SU-DHL-6 (cell line): ENCODE results near the gene GABRG2.

Experiments used
- H2AFZ ChIP-seq: fragments of 200-600 bp; sonication (generic); 2 replicates; pipeline ENCODE4 v1.6.1; 2014; ENCODE audit warnings: low read depth, mild to moderate bottlenecking, moderate library complexity, mixed read lengths, antibody characterized with exemption, low read length; ENCODE audit not compliant: severe bottlenecking
- H3F3A ChIP-seq: fragments of 200-600 bp; shearing (Covaris generic); 2 replicates; pipeline ENCODE4 v1.6.0; 2016; ENCODE audit warnings: antibody characterized with exemption, mild to moderate bottlenecking; ENCODE audit not compliant: insufficient read depth
- H3K27ac ChIP-seq: fragments of 200-600 bp; sonication (generic); 2 replicates; pipeline ENCODE4 v1.5.1; 2016; ENCODE audit warnings: low read depth, mild to moderate bottlenecking, low read length, moderate library complexity, mixed read lengths
- H3K27me3 ChIP-seq: fragments of 200-600 bp; sonication (generic), shearing (Covaris generic); 2 replicates; pipeline ENCODE4 v1.6.0; 2014; ENCODE audit warnings: mild to moderate bottlenecking, low read length
- H3K36me3 ChIP-seq: fragments of 200-600 bp; sonication (generic); 2 replicates; pipeline ENCODE4 v1.6.1; 2014; ENCODE audit warnings: mild to moderate bottlenecking, low read length, mixed read lengths
- H3K4me2 ChIP-seq: fragments of 300-600, 200-600 bp; shearing (Covaris generic), sonication (generic); 2 replicates; pipeline ENCODE4 v1.6.0; 2014; ENCODE audit warnings: low read length, low read depth, mild to moderate bottlenecking; ENCODE audit not compliant: poor library complexity, severe bottlenecking
- H3K4me3 ChIP-seq: fragments of 200-600 bp; sonication (generic); 2 replicates; pipeline ENCODE4 v1.5.1; 2014; ENCODE audit warnings: antibody characterized with exemption, low read length, mild to moderate bottlenecking, mixed read lengths; ENCODE audit not compliant: insufficient read depth, poor library complexity, severe bottlenecking
- H3K79me2 ChIP-seq: fragments of 200-600 bp; sonication (generic); 2 replicates; pipeline ENCODE4 v1.6.1; 2014; ENCODE audit warnings: mild to moderate bottlenecking, low read length, moderate library complexity; ENCODE audit not compliant: insufficient read depth
- H3K9ac ChIP-seq: fragments of 200-600 bp; sonication (generic); 2 replicates; pipeline ENCODE4 v1.7.0; 2014; ENCODE audit warnings: mild to moderate bottlenecking, low read length
- H3K9me2 ChIP-seq: fragments of 200-600 bp; sonication (generic); replicated peaks from 2 replicates; pipeline ENCODE4 v1.6.1; 2014; ENCODE audit warnings: low read length; ENCODE audit not compliant: insufficient read depth
- H3K9me3 ChIP-seq: fragments of 200-600 bp; sonication (generic); 2 replicates; pipeline ENCODE4 v1.6.1; 2014; ENCODE audit warnings: low read length, mixed read lengths; ENCODE audit not compliant: insufficient read depth
- H4K20me1 ChIP-seq: fragments of 200-600 bp; sonication (generic); 2 replicates; pipeline ENCODE4 v1.6.1; 2014; ENCODE audit warnings: low read depth, mild to moderate bottlenecking, antibody characterized with exemption, low read length, moderate library complexity, mixed read lengths
- CTCF ChIP-seq: fragments of 200-600 bp; sonication (generic); IDR thresholded peaks from one replicate; pipeline ENCODE4 v1.5.1; 2017; ENCODE audit warnings: antibody characterized with exemption, mild to moderate bottlenecking, low read length, moderate library complexity; ENCODE audit not compliant: insufficient read depth, poor library complexity, severe bottlenecking
- EZH2phosphoT487 ChIP-seq: fragments of 200-600 bp; sonication (generic), shearing (Covaris generic); conservative IDR thresholded peaks from 2 replicates; pipeline ENCODE4 v1.6.1; 2018; ENCODE audit warnings: mild to moderate bottlenecking, antibody characterized with exemption, low read length, moderate library complexity, mixed read lengths

GABRG2 gene

GRCh38 chr5:162196351-162196750 is 128.8 kb downstream of the GABRG2 start:
- no peaks in the 10 kb centered on the region for H3F3A ChIP-seq
- H3K9me3 ChIP-seq, result no peaks in the 10 kb centered on the region
- H3K9ac ChIP-seq, result no peak overlapping the region
- no peak overlapping the region for H3K4me3 ChIP-seq
- no peaks in the 10 kb centered on the region for H3K36me3 ChIP-seq
- no peak overlapping the region for H2AFZ ChIP-seq
- no peak overlapping the region for H3K27ac ChIP-seq
- no peaks in the 10 kb centered on the region for H3K79me2 ChIP-seq
- TF ChIP-seq CTCF, result no peak
- no peak for TF ChIP-seq EZH2phosphoT487
- H3K27me3 ChIP-seq, result no peaks in the 10 kb centered on the region
- H4K20me1 ChIP-seq, result no peaks in the 10 kb centered on the region
- H3K9me2 ChIP-seq, result no peaks in the 10 kb centered on the region
- no peak overlapping the region for H3K4me2 ChIP-seq

- Histone ChIP-seq H3K4me2 (no peak overlapping the region), H3K4me3 (no peak overlapping the region), H3K36me3 (no peaks in the 10 kb centered on the region), H3K9me3 (no peaks in the 10 kb centered on the region), H3K9ac (no peak overlapping the region), H2AFZ (no peak overlapping the region), H3K9me2 (no peaks in the 10 kb centered on the region), H4K20me1 (no peaks in the 10 kb centered on the region), H3K27ac (no peak overlapping the region), H3K79me2 (no peaks in the 10 kb centered on the region), H3K27me3 (no peaks in the 10 kb centered on the region), H3F3A (no peaks in the 10 kb centered on the region)
- TF ChIP-seq CTCF, result no peak
- no peak for TF ChIP-seq EZH2phosphoT487
Measured at GRCh38 chr5:162202285-162202880, 134.8 kb downstream of the GABRG2 start.
